Measurements from ENCODE around the gene ZNF8.

Gene ZNF8

GRCh38 chr19:58300620-58301019, 21.9 kb downstream of the ZNF8 start:
- DNase-seq = no peak

GRCh38 chr19:58304255-58304654, 25.5 kb downstream of the ZNF8 start:
- DNase-seq = peak; percentile 23

GRCh38 chr19:58304748-58305064, 26.0 kb downstream of the ZNF8 start:
- DNase-seq = peak; percentile 76

GRCh38 chr19:58305065-58305931, 26.5 kb downstream of the ZNF8 start, which contains the start of gene ERVK3-1:
Gene ERVK3-1 (plus strand): TSS chr19:58305377. CDS start chr19:58312169, 6,792 bp downstream.
- peak; percentile 99 for DNase-seq

DNA sequence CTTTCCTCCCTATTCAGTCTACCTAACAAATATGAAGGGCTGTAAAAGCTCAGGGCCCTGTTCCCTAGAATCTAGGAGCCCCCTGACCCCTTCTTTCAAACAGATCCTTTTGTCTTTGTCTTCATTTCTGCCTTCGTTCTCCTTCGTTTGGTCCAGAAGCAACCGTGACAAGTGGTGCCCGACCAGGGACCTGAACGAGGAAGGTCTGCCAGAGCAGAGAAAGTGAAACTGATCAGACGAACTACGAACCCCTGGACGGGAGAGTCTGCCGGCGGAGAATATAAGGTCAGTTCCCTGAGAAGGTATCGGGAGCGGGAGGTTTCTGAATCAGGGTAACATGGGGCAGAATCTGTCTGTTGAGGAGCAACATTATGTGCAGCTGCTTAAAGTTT, 27.2 kb downstream of the ZNF8 start:
- peak; percentile 57 for DNase-seq

DNA sequence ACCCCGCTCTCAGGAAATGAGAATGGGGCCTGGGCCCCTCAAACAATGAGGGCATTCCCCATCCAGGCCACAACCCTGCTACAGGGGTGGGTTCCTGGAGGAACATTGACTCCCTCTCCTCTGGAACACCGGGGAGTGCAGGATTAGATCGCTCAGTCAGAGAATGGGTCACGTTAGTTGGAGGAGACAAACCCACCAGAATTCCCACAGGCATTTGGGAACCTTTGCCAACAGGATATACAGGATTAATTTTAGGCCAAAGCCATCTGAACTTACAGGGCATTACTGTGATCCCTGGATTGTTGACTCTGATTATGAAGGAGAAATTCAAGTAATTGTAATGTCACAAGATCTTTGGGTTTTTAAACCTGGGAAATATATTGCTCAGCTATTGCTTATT, 29.0 kb downstream of the ZNF8 start:
- DNase-seq = no peak

GRCh38 chr19:58310685-58311084, 31.9 kb downstream of the ZNF8 start:
- DNase-seq = peak; percentile 30

- no peak for DNase-seq
Measured at GRCh38 chr19:58311345-58311865, 32.6 kb downstream of the ZNF8 start.

- no peak for DNase-seq
Measured at GRCh38 chr19:58315580-58315979, 36.8 kb downstream of the ZNF8 start.

- DNase-seq = peak; percentile 37
Measured at GRCh38 chr19:58317476-58318072, 38.8 kb downstream of the ZNF8 start.

DNA sequence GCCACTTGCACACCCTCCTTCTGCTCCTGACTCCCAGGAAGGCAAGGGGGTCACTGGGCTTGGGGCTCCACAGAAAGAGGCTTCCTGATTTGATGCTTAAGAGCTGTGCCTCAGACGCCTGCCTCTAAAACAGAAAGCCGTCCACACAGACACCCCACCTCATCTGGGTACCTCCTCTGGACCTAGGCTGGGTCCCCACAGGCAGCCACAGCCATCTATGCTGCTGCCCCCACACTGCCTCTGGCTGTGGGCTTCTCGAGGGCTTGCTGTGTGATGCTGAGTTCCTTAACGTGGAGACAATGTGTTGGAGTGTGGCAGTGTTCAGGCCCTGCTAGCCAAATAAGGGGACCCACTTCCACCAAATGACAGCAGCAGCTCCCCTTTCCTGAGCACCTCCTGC, 39.5 kb downstream of the ZNF8 start:
- DNase-seq = no peak

DNA sequence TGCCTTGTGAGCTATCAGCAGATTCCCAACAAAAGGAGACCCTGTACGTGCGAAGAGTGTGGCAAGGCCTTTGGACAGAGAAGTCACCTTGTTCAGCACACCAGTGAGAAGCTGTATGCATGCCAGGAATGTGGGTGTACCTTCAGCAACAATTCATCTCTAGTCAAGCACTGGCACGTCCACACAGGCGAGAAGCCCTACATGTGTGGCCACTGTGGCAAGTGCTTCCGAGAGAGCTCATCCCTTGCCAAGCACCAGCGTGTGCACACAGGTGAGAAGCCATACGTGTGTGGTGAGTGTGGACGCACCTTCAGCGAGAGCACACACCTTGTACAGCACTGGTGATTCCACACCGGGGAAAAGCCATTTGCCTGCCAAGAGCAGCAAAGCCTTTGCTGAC, 40.5 kb downstream of the ZNF8 start:
- DNase-seq = no peak

DNA sequence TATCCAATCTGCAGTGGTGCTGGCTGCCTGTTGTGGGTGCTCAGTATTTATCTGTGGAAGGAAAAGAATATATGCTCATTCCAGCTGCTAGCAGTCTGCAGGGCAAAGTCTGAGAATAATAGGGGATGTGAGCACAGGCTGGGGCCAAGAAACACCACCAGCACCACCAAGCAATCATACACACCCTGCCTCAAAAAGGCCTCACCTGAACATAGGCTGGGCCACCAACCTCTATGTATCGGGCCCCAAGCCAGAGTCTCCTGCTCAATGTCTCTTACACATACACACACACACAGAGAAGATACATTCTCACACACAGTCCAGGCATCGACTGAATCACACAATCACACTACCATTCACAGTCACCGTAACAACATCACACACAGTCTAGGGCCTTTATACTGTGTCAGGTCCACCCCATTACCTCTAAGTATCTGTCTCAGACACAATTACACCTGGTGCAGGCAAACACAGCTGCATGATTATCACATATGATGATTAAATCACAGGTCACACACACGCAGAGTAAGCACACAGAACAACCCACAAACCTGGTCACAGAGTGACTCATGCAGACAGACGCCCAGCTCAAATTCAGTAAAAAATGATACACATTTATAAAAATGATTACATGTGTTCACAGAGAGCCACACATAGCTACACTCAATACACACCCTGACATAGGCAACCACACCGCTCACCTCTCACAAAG, 46.7 kb downstream of the ZNF8 start:
- DNase-seq = peak; percentile 47

- DNase-seq = no peak
Measured at GRCh38 chr19:58326501-58326913, 47.8 kb downstream of the ZNF8 start.

GRCh38 chr19:58326914-58327726, 48.4 kb downstream of the ZNF8 start, which contains the start of gene ZSCAN22:
Gene ZSCAN22 (plus strand): TSS chr19:58326994. CDS start chr19:58334803, 7,809 bp downstream.
- peak; percentile 98 for DNase-seq

- DNase-seq = peak; percentile 36
Measured at GRCh38 chr19:58328999-58329398, 50.2 kb downstream of the ZNF8 start.

- no peak for DNase-seq
Measured at GRCh38 chr19:58330458-58330857, 51.7 kb downstream of the ZNF8 start.

DNA sequence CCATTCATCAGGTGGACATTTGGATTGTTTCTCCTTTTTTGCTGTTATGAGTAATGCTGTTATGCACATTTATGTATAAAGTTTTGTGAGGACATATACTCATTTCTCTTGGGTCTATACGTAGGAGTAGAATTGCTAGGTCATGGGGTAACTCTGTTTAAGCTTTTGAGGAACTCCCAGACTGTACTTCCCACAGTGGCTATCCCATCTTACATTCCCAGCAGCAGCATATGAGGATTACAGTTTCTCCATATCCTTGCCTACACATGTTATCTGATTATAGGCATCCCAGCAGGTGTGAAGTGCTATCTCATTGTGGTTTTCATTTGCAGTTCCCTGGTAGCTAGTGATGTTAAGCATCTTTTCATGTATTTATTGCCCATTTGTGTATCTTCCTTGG, 53.9 kb downstream of the ZNF8 start:
- DNase-seq = no peak

GRCh38 chr19:58334691-58335249, 56.0 kb downstream of the ZNF8 start:
- no peak for DNase-seq

GRCh38 chr19:58335630-58336029, 56.9 kb downstream of the ZNF8 start:
- no peak for DNase-seq

GRCh38 chr19:58336216-58336615, 57.5 kb downstream of the ZNF8 start:
- no peak for DNase-seq

DNA sequence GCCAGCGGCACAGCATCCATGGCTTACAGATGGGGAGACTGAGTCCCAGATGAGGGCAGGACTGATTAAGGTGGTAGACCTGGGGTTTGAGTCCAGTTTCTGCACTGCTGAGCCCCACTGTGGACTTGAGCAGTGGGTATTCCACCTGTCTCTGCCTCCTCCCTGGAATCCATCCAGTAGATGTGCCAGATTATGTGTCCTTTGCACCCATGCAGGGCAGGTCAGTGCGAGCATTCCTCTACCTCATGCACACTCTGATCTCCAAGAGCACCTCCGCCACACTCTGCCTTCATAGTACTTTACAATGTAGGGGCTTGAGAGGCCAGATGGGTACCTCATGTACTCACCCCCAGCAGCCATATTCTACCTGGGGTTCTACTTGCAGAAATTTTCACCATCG, 58.1 kb downstream of the ZNF8 start:
- no peak for DNase-seq

Data from DMS53 (cell line).